ENCODE results near the gene TRERF1.

- TF ChIP-seq GATA2 (IDR thresholded peaks at IDR 0.05; ENCODE audit: low read depth, low read length) (no peak), GATA3 (IDR thresholded peaks at IDR 0.05; ENCODE audit: low read depth, low read length) (no peak)
These were observed 77.6 kb downstream of the TRERF1 start for GRCh38 chr6:42374018-42374669.
